Mesothelial cell of epicardium (in vitro differentiated cells): ENCODE measurements around the gene ZNF208. TPM values are rescaled to one million over a fixed set of nuclear protein-coding genes. Genes with fewer than 3 reads are reported as not detected.
"Not testable (repeated sequence)": the region's sequence is repeated elsewhere in the genome, so short reads cannot be mapped to it uniquely, and the experiment has no call there.

Source experiments
- DNase-seq, 2 experiments: peaks; one replicate each; pipeline ENCODE4 v3.0.0; 2021; ENCODE audit warnings: low spot score in 2 of 2; ENCODE audit not compliant: unreplicated experiment in 2 of 2
- H3K27ac Mint-ChIP-seq: 2 replicates; pipeline ENCODE4 v1.8.0; 2021; ENCODE audit warnings: mixed read lengths
- H3K27me3 Mint-ChIP-seq: 2 replicates; pipeline ENCODE4 v1.8.0; 2021; ENCODE audit warnings: low read depth, mixed read lengths
- H3K36me3 Mint-ChIP-seq: 2 replicates; pipeline ENCODE4 v1.8.0; 2021; ENCODE audit warnings: mixed read lengths
- H3K4me1 Mint-ChIP-seq: 2 replicates; pipeline ENCODE4 v1.8.0; 2021; ENCODE audit warnings: mixed read lengths
- H3K4me3 Mint-ChIP-seq: 2 replicates; pipeline ENCODE4 v1.8.0; 2021; ENCODE audit warnings: mild to moderate bottlenecking, moderate library complexity, mixed read lengths
- H3K9me3 Mint-ChIP-seq: 2 replicates; pipeline ENCODE4 v1.8.0; 2021; ENCODE audit warnings: mixed read lengths
- CTCF ChIP-seq: fragments of 200-600 bp; sonication (generic); IDR thresholded peaks from one replicate; pipeline ENCODE4 v1.5.0; 2021; ENCODE audit warnings: antibody characterized with exemption; ENCODE audit not compliant: unreplicated experiment
- total RNA-seq: library from RNA; stranded (reverse); gene quantifications from 3 replicates; pipeline ENCODE4 v1.2.1, GENCODE V29; 2021

The ZNF208 gene
- not detected in 3 replicates for total RNA-seq

GRCh38 chr19:22010437-22011143 lies at the start of gene ZNF208:
TSS of gene ZNF208 (minus strand) at chr19:22010943. CDS start at chr19:22010794, 149 bp downstream.
- H3K4me3 Mint-ChIP-seq, H3K27me3 Mint-ChIP-seq, H3K4me1 Mint-ChIP-seq, DNase-seq, H3K27ac Mint-ChIP-seq, H3K36me3 Mint-ChIP-seq: not testable (repeated sequence)
- H3K9me3 Mint-ChIP-seq, result peaks cover 39% of the 10 kb centered on the region

GRCh38 chr19:22052644-22053013 lies 41.9 kb upstream of the ZNF208 start:
- peaks cover 30% of the 10 kb centered on the region for H3K9me3 Mint-ChIP-seq
- no peak overlapping the region for H3K27ac Mint-ChIP-seq
- H3K27me3 Mint-ChIP-seq, result no peaks in the 10 kb centered on the region
- no peak for TF ChIP-seq CTCF
- H3K36me3 Mint-ChIP-seq, result peaks cover 2% of the 10 kb centered on the region
- H3K4me1 Mint-ChIP-seq, result no peaks in the 10 kb centered on the region
- H3K4me3 Mint-ChIP-seq, result no peak overlapping the region
- DNase-seq, result no peak

- H3K36me3 Mint-ChIP-seq, H3K4me1 Mint-ChIP-seq, H3K27me3 Mint-ChIP-seq, DNase-seq, H3K4me3 Mint-ChIP-seq, H3K27ac Mint-ChIP-seq: not testable (repeated sequence)
- peaks cover 66% of the 10 kb centered on the region for H3K9me3 Mint-ChIP-seq
These were observed 30.4 kb upstream of the ZNF208 start for GRCh38 chr19:22041151-22041550.

GRCh38 chr19:22030680-22031079 lies 19.9 kb upstream of the ZNF208 start:
- no peaks in the 10 kb centered on the region for H3K27me3 Mint-ChIP-seq
- no peak for TF ChIP-seq CTCF
- H3K36me3 Mint-ChIP-seq, result no peaks in the 10 kb centered on the region
- H3K4me1 Mint-ChIP-seq, result no peaks in the 10 kb centered on the region
- DNase-seq, result no peak
- no peak overlapping the region for H3K27ac Mint-ChIP-seq
- H3K4me3 Mint-ChIP-seq, result no peak overlapping the region
- peaks cover 84% of the 10 kb centered on the region for H3K9me3 Mint-ChIP-seq

GRCh38 chr19:22026687-22027086 lies 15.9 kb upstream of the ZNF208 start:
- no peak overlapping the region for H3K4me3 Mint-ChIP-seq
- peaks cover 80% of the 10 kb centered on the region for H3K9me3 Mint-ChIP-seq
- H3K4me1 Mint-ChIP-seq, result no peaks in the 10 kb centered on the region
- no peak overlapping the region for H3K27ac Mint-ChIP-seq
- no peaks in the 10 kb centered on the region for H3K27me3 Mint-ChIP-seq
- H3K36me3 Mint-ChIP-seq, result no peaks in the 10 kb centered on the region
- DNase-seq, result no peak
- no peak for TF ChIP-seq CTCF

- H3K27ac Mint-ChIP-seq, H3K4me1 Mint-ChIP-seq, H3K36me3 Mint-ChIP-seq, DNase-seq, H3K4me3 Mint-ChIP-seq, H3K27me3 Mint-ChIP-seq: not testable (repeated sequence)
- H3K9me3 Mint-ChIP-seq, result peaks cover 75% of the 10 kb centered on the region
These were observed 14.8 kb upstream of the ZNF208 start for GRCh38 chr19:22025539-22025938.

- H3K27ac Mint-ChIP-seq, result no peak overlapping the region
- H3K27me3 Mint-ChIP-seq, result no peaks in the 10 kb centered on the region
- H3K9me3 Mint-ChIP-seq, result peaks cover 73% of the 10 kb centered on the region
- no peak overlapping the region for H3K4me3 Mint-ChIP-seq
- no peak for TF ChIP-seq CTCF
- no peaks in the 10 kb centered on the region for H3K4me1 Mint-ChIP-seq
- no peak for DNase-seq
- H3K36me3 Mint-ChIP-seq, result peaks cover 3% of the 10 kb centered on the region
These were observed 40.3 kb downstream of the ZNF208 start for GRCh38 chr19:21970466-21970865.
